ENCODE measurements around the gene ARHGEF10L.

The ARHGEF10L gene

DNA sequence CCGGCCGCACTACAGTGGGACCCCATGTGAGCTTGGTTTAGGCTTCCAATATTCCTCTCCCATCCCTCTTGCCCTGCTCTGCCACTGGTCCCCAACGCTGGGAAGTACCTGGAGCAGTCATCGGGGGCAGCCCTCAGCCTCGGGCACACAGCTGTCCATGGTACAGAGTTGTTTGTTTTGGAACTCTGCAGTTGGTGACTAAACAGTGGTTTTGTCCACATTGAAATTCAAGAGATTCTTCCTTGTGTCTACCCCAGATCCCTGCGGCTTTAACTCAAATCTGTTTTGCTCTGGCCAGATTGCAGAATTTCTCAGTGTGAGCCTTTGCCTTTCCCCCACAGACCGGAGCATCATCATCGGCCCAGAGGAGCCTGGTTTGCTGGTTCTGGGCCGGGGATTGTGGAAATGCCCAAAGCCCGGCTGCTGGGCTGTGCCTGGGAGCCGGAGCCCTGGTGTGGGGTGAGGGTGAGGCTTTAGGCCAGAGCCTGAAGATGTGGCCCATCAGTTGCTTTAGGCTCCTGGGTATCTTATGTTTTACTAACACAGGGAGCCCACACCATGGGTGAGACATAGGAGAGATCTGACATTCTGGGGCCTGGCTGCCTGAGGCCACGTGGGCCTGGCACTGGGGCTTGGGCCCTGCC, 93.2 kb downstream of the ARHGEF10L start:
- Histone ChIP-seq H3K4me1 (ENCODE audit: control insufficient read depth, low read length) (peaks cover 6% of the 10 kb centered on the region; the same call in 1 of the 2 replicates), H3K27ac (ENCODE audit: low read depth, low read length) (no peak overlapping the region)

DNA sequence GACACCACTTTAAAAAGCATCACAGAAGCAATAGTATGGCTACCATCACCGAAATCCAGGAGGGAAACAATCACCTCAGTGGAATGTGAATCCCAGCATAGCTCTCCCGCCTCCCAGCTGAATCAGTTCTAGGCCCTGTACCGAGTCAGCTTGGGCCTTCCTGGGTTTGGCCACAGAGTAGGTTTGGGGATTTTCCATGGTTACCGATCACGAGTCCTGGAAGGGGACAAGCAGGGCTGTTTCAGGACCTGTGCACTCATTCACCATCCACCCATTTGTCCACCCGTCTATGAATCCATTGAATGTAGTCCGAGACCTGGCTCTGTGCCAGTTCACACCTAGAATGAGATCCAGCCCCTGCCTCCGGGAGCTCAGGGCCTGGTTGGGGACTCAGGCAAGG, 94.2 kb downstream of the ARHGEF10L start:
- H3K79me2 ChIP-seq (ENCODE audit: control insufficient read depth, low read length) = no peaks in the 10 kb centered on the region
- no peaks in the 10 kb centered on the region for H4K20me1 ChIP-seq (ENCODE audit: control insufficient read depth, insufficient read depth, low read depth, low read length)
- H3K4me2 ChIP-seq (ENCODE audit: low read length) = no peak overlapping the region
- H3F3A ChIP-seq (ENCODE audit: control insufficient read depth, insufficient read depth) = no peaks in the 10 kb centered on the region
- H3K4me1 ChIP-seq (ENCODE audit: control insufficient read depth, low read length) = peaks cover 6% of the 10 kb centered on the region; the same call in 1 of the 2 replicates
- no peak for TF ChIP-seq EZH2phosphoT487 (IDR thresholded peaks at IDR 0.05; ENCODE audit: borderline replicate concordance, low read length)
- TF ChIP-seq, protein P1, sequence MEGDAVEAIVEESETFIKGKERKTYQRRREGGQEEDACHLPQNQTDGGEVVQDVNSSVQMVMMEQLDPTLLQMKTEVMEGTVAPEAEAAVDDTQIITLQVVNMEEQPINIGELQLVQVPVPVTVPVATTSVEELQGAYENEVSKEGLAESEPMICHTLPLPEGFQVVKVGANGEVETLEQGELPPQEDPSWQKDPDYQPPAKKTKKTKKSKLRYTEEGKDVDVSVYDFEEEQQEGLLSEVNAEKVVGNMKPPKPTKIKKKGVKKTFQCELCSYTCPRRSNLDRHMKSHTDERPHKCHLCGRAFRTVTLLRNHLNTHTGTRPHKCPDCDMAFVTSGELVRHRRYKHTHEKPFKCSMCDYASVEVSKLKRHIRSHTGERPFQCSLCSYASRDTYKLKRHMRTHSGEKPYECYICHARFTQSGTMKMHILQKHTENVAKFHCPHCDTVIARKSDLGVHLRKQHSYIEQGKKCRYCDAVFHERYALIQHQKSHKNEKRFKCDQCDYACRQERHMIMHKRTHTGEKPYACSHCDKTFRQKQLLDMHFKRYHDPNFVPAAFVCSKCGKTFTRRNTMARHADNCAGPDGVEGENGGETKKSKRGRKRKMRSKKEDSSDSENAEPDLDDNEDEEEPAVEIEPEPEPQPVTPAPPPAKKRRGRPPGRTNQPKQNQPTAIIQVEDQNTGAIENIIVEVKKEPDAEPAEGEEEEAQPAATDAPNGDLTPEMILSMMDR (IDR thresholded peaks at IDR 0.05; ENCODE audit: low read depth, low read length, poor library complexity, severe bottlenecking) = no peak
- H3K9me3 ChIP-seq (ENCODE audit: control insufficient read depth, insufficient read depth, low read length) = no peaks in the 10 kb centered on the region
- H3K9me2 ChIP-seq (replicated peaks; ENCODE audit: control insufficient read depth, low read length) = no peaks in the 10 kb centered on the region
- no peak overlapping the region for H3K27ac ChIP-seq (ENCODE audit: low read depth, low read length)
- no peaks in the 10 kb centered on the region for H3K36me3 ChIP-seq (ENCODE audit: control insufficient read depth, low read length)
- no peak overlapping the region for H3K4me3 ChIP-seq (ENCODE audit: low read length)
- H3K27me3 ChIP-seq (ENCODE audit: control insufficient read depth, low read length) = no peaks in the 10 kb centered on the region

More for the DNA sequence above, 93.2 kb downstream of the ARHGEF10L start:
- Histone ChIP-seq H3K9me2 (replicated peaks; ENCODE audit: control insufficient read depth, low read length) (no peaks in the 10 kb centered on the region), H3K79me2 (ENCODE audit: control insufficient read depth, low read length) (no peaks in the 10 kb centered on the region), H3K4me2 (ENCODE audit: low read length) (no peak overlapping the region), H3K9me3 (ENCODE audit: control insufficient read depth, insufficient read depth, low read length) (no peaks in the 10 kb centered on the region), H4K20me1 (ENCODE audit: control insufficient read depth, insufficient read depth, low read depth, low read length) (no peaks in the 10 kb centered on the region), H3F3A (ENCODE audit: control insufficient read depth, insufficient read depth) (no peaks in the 10 kb centered on the region), H3K4me3 (ENCODE audit: low read length) (no peak overlapping the region), H3K27me3 (ENCODE audit: control insufficient read depth, low read length) (no peaks in the 10 kb centered on the region), H3K36me3 (ENCODE audit: control insufficient read depth, low read length) (no peaks in the 10 kb centered on the region)
- TF ChIP-seq, protein P1 (IDR thresholded peaks at IDR 0.05; ENCODE audit: low read depth, low read length, poor library complexity, severe bottlenecking) = no peak
- no peak for TF ChIP-seq EZH2phosphoT487 (IDR thresholded peaks at IDR 0.05; ENCODE audit: borderline replicate concordance, low read length)

DNA sequence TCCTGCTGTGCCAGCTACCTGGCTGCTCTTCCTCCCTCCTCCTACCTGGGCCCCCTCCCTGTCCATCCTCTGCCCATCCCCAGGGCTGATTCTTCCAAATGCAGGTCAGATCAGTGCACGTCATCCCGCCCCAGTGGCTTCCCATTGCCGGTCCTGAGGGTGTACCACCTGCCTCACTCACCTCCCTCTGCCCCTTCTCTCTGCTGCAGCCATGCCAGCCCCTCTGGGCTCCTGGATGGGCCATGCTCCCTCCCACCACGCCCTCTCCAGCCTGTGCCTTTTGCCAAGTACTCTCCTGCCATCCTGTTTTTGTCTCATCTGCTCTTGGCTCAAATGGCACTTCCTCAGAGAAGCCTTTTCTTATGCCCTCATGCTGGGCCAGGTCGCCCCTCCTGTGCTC, 95.8 kb downstream of the ARHGEF10L start:
- Histone ChIP-seq H3K4me1 (ENCODE audit: control insufficient read depth, low read length) (peaks cover 6% of the 10 kb centered on the region; the same call in 1 of the 2 replicates), H4K20me1 (ENCODE audit: control insufficient read depth, insufficient read depth, low read depth, low read length) (no peaks in the 10 kb centered on the region), H3K79me2 (ENCODE audit: control insufficient read depth, low read length) (no peaks in the 10 kb centered on the region), H3K9me2 (replicated peaks; ENCODE audit: control insufficient read depth, low read length) (no peaks in the 10 kb centered on the region), H3K9me3 (ENCODE audit: control insufficient read depth, insufficient read depth, low read length) (no peaks in the 10 kb centered on the region), H3K4me3 (ENCODE audit: low read length) (no peak overlapping the region), H3K27me3 (ENCODE audit: control insufficient read depth, low read length) (no peaks in the 10 kb centered on the region), H3F3A (ENCODE audit: control insufficient read depth, insufficient read depth) (no peaks in the 10 kb centered on the region), H3K4me2 (ENCODE audit: low read length) (no peak overlapping the region), H3K27ac (ENCODE audit: low read depth, low read length) (no peak overlapping the region), H3K36me3 (ENCODE audit: control insufficient read depth, low read length) (no peaks in the 10 kb centered on the region)
- TF ChIP-seq EZH2phosphoT487 (IDR thresholded peaks at IDR 0.05; ENCODE audit: borderline replicate concordance, low read length) = no peak
- TF ChIP-seq, protein P1 (IDR thresholded peaks at IDR 0.05; ENCODE audit: low read depth, low read length, poor library complexity, severe bottlenecking) = no peak

All from DOHH2 (cell line).